K562 (cell line): ENCODE measurements around the gene TTLL11. TPM values are rescaled to one million over a fixed set of nuclear protein-coding genes. Genes with fewer than 3 reads are reported as not detected.

Experiments
- BRD9 ChIP-seq: fragments of 450-650 bp; IDR thresholded peaks from 2 replicates; pipeline ENCODE4 v1.6.1; 2018; ENCODE audit warnings: low read depth; ENCODE audit not compliant: partially characterized antibody
- EWSR1 ChIP-seq: fragments of 450-650 bp; IDR thresholded peaks from 2 replicates; pipeline ENCODE4 v1.6.1; 2018; ENCODE audit warnings: borderline replicate concordance, mild to moderate bottlenecking, low read depth, moderate library complexity; ENCODE audit not compliant: partially characterized antibody
- MAFF ChIP-seq: IDR thresholded peaks from 2 replicates; pipeline ENCODE4 v1.6.1; 2012; ENCODE audit warnings: low read length, improper control_type of control experiment
- MAFK ChIP-seq: IDR thresholded peaks from 2 replicates; pipeline ENCODE4 v1.6.1; 2011; ENCODE audit warnings: low read length, improper control_type of control experiment
- NR3C1 ChIP-seq: sonication (generic); formaldehyde crosslinking; IDR thresholded peaks from 2 replicates; pipeline ENCODE4 v1.8.1; 2022; ENCODE audit warnings: missing genetic modification reagents
- PREB ChIP-seq: sonication (generic); formaldehyde crosslinking; IDR thresholded peaks from 2 replicates; pipeline ENCODE4 v1.8.1; 2023; ENCODE audit warnings: mild to moderate bottlenecking, missing genetic modification reagents
- SAP30 ChIP-seq: fragments of 200-600 bp; sonication (generic); IDR thresholded peaks from 2 replicates; pipeline ENCODE4 v1.6.1; 2012; ENCODE audit warnings: borderline replicate concordance, low read depth, mild to moderate bottlenecking, moderate library complexity, low read length, control low read depth, inconsistent platforms; ENCODE audit not compliant: insufficient read depth, poor library complexity, severe bottlenecking
- SNAPC5 ChIP-seq: fragments of 250-450 bp; sonication (Bioruptor Pico); IDR thresholded peaks from 2 replicates; pipeline ENCODE4 v1.8.0; 2021; ENCODE audit warnings: moderate library complexity, mild to moderate bottlenecking, inconsistent platforms
- TGIF2 ChIP-seq: sonication (generic); formaldehyde crosslinking; IDR thresholded peaks from 2 replicates; pipeline ENCODE4 v1.8.1; 2022; ENCODE audit warnings: mild to moderate bottlenecking, missing genetic modification reagents, moderate library complexity
- TRIM25 ChIP-seq: fragments of 450-650 bp; IDR thresholded peaks from 2 replicates; pipeline ENCODE4 v1.7.0; 2016; ENCODE audit warnings: borderline replicate concordance
- ZNF280A ChIP-seq: fragments of 450-650 bp; IDR thresholded peaks from 2 replicates; pipeline ENCODE4 v1.6.1; 2018; ENCODE audit warnings: mild to moderate bottlenecking, low read depth; ENCODE audit not compliant: partially characterized antibody
- ZNF280B ChIP-seq: fragments of 250-450 bp; sonication (Bioruptor Pico); IDR thresholded peaks from 2 replicates; pipeline ENCODE4 v1.5.1; 2021; ENCODE audit warnings: mild to moderate bottlenecking
- ZNF316 ChIP-seq: fragments of 450-650 bp; IDR thresholded peaks from 2 replicates; pipeline ENCODE4 v1.6.1; 2016
- ZNF408 ChIP-seq: fragments of 250-450 bp; sonication (Bioruptor Pico); IDR thresholded peaks from 2 replicates; pipeline ENCODE4 v1.4.0; 2020; ENCODE audit warnings: low read depth, mild to moderate bottlenecking, moderate library complexity
- ZNF778 ChIP-seq: fragments of 450-650 bp; formaldehyde crosslinking; IDR thresholded peaks from 2 replicates; pipeline ENCODE4 v1.4.0; 2020; ENCODE audit warnings: mild to moderate bottlenecking, moderate library complexity
- polyA plus RNA-seq, 8 experiments: library from polyadenylated mRNA; depleted of rRNA in 4 of 8; stranded (reverse) in 5 of 8; unstranded in 3 of 8; fragments of >200 nt; fragmentation: Nextera tagmentation in 2 of 8; fragmentation: Illumina TruSeq in 1 of 8; extraction: Ambion mirVana in 2 of 8; extraction: Trizol in 1 of 8; gene quantifications; 2 replicates each; pipeline versions ENCODE4 v1.2.1 to v1.2.3, GENCODE V29; 2011 to 2014; ENCODE audit warnings: inconsistent platforms in 1 of 8, missing spikeins in 1 of 8
- total RNA-seq, 7 experiments: library from RNA; depleted of rRNA in 6 of 7; stranded (reverse); fragments of >200 nt in 6 of 7; fragmentation: Illumina TruSeq in 2 of 7; extraction: Trizol in 2 of 7; gene quantifications; 2 replicates each; pipeline versions ENCODE4 v1.2.1 to v1.2.3, GENCODE V29; 2011 to 2021; ENCODE audit warnings: low replicate concordance in 1 of 7
- TF ChIP-seq, protein P1 (sequence below): fragments of 450-650 bp; formaldehyde crosslinking; IDR thresholded peaks from 2 replicates; pipeline ENCODE4 v1.4.0; 2020; ENCODE audit warnings: mild to moderate bottlenecking, moderate library complexity
- TF ChIP-seq, protein P2 (sequence below): conservative IDR thresholded peaks from 2 replicates; pipeline ENCODE4 v1.6.1; 2011; ENCODE audit warnings: low read depth, mild to moderate bottlenecking, low read length; ENCODE audit not compliant: control insufficient read depth

TTLL11 gene
- total and polyA plus RNA-seq, 9 of the 15 experiments (the other 6 are each of a cell fraction or from before 2014, with no cell fraction given), result 0.83 to 4.4 (median 2.7) TPM

DNA sequence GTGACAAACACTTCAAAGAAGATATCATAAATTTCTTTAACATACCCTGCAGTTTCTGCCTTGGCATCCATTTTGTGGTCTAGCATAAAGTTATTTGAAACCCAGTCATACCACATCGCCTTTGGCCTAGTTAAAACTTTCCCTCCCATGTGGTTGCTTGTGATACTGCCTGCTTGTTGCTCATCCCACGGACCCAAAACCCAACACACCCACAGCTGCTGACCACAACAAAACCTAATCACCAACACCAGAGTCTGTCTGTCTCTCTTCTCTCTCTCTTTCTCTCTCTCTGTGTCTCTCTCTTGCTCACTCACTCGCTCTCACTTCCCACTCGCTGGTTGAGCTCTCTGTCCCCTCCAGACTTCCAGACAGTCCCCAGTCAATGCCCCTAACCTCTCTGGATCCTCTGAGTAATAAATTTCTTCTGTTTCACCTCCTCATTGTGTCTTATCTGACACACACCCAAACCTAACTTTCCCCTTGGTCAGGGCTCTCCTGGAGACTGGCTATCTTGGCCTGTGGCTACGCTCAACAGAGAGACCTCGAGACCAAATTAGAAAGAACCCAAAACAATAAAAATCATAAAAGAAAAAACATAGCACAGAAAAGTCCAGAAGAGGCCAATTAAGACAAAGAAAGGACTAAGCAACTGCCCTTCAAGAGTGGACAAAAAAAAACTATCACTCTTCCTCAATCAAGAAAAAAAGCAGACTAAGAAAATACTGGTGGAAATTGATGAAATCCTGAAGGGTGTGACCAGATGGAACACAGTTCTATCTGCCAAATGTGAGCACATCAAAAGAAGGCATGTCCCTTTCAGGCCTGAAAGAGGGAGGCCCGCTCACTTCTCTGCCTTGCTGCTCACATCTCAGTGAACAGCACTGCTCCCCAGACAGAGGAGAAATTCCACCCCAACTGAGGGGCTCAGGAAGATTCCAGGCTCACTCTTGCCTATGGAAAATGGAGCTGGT is 41.5 kb downstream of the TTLL11 start (continued):
- TF ChIP-seq ZNF280A (no peak), ZNF778 (no peak), SNAPC5 (CRISPR knock-in tag) (no peak), ZNF316 (0 out of 2 replicates have a peak, but pooled peaks have one; percentile 2), SAP30 (no peak), ZNF408 (CRISPR knock-in tag) (no peak), BRD9 (no peak), NR3C1 (CRISPR knock-in tag) (no peak), PREB (no peak), MAFK (no peak), ZNF280B (CRISPR knock-in tag) (no peak), MAFF (no peak), TRIM25 (no peak), EWSR1 (no peak), TGIF2 (CRISPR knock-in tag) (no peak)
- TF ChIP-seq, protein P1, sequence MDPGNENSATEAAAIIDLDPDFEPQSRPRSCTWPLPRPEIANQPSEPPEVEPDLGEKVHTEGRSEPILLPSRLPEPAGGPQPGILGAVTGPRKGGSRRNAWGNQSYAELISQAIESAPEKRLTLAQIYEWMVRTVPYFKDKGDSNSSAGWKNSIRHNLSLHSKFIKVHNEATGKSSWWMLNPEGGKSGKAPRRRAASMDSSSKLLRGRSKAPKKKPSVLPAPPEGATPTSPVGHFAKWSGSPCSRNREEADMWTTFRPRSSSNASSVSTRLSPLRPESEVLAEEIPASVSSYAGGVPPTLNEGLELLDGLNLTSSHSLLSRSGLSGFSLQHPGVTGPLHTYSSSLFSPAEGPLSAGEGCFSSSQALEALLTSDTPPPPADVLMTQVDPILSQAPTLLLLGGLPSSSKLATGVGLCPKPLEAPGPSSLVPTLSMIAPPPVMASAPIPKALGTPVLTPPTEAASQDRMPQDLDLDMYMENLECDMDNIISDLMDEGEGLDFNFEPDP (CRISPR knock-in tag), result no peak
- TF ChIP-seq, protein P2, sequence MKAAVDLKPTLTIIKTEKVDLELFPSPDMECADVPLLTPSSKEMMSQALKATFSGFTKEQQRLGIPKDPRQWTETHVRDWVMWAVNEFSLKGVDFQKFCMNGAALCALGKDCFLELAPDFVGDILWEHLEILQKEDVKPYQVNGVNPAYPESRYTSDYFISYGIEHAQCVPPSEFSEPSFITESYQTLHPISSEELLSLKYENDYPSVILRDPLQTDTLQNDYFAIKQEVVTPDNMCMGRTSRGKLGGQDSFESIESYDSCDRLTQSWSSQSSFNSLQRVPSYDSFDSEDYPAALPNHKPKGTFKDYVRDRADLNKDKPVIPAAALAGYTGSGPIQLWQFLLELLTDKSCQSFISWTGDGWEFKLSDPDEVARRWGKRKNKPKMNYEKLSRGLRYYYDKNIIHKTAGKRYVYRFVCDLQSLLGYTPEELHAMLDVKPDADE, result no peak
